Gastrocnemius medialis (tissue), 4 donors: ENCODE data around the gene STK11IP.

Experiments used
- CTCF ChIP-seq, 5 experiments: fragments of 450-650 bp in 3 of 5; fragments of 200-600 bp in 2 of 5; sonication (generic) in 2 of 5; IDR thresholded peaks in 4 of 5; conservative IDR thresholded peaks in 1 of 5; 1 replicate in 4 of 5; 2 replicates in 1 of 5; pipeline ENCODE4 v1.5.1; 2016 to 2019; ENCODE audit warnings: antibody characterized with exemption in 5 of 5, mild to moderate bottlenecking in 3 of 5, moderate library complexity in 3 of 5
- POLR2A ChIP-seq, 2 donors: fragments of 450-650 bp; IDR thresholded peaks; one replicate each; pipeline ENCODE4 v1.6.1; 2017; ENCODE audit warnings: antibody characterized with exemption in 2 of 2, mild to moderate bottlenecking in 2 of 2, moderate library complexity in 2 of 2

GRCh38 chr2:219621935-219622334 lies 24.3 kb downstream of the STK11IP start:
- no peak for TF ChIP-seq CTCF (IDR thresholded peaks at IDR 0.05 in 4 of 5, conservative IDR thresholded peaks at IDR 0.05 in 1 of 5)
- TF ChIP-seq POLR2A (IDR thresholded peaks at IDR 0.05): no peak
